Cardiac atrium fibroblast (primary cell): ENCODE results near the gene P4HA3. TPM values are rescaled to one million over a fixed set of nuclear protein-coding genes. Genes with fewer than 3 reads are reported as not detected.

Experiments used
- total RNA-seq: library from RNA; depleted of rRNA; stranded (reverse); fragments of >200 nt; gene quantifications from 2 replicates; pipeline ENCODE4 v1.2.3, GENCODE V29; 2015

The P4HA3 gene
- total RNA-seq: 8.1 and 18.3 TPM in 2 replicates

DNA sequence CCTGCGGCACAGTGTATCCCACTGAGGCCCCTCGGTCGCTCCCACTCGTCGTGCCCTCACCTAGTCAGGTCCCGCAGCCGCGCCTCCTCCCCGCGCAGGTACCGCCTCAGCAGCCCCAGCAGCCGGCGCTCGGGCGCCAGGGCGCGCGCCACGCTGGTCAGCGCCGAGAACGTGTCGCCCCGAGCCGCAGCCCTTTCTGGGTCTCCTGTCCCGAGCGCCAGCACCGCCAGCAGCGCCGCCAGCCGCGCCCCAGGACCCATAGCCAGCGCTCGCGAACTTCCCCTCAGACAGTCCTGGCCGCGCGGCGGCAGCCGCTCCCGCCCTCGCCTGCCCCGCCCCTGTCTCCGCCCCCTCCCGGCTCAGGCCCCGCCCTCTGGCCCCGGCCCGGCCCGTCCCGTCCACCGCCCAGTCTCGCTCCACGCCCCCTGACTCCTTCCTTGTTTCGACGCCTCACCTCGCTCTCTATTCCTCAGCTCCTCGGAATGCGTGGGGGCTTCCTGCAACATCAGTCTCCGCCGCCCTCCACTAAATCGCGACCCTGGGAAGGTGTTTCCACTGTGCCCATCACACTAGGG is at the start of gene P4HA3:
Gene P4HA3 (minus strand): TSS at position 289 of the 575 bp plus-strand sequence. CDS start 29 bp downstream, at position 260.

Other genes starting within 250 kb of the P4HA3 start
- gene C2CD3, start 140.6 kb downstream of the P4HA3 start, total RNA-seq: 8.1 and 10.5 TPM in 2 replicates
- gene PPME1, start 140.4 kb downstream of the P4HA3 start, total RNA-seq: 30.0 and 36.8 TPM in 2 replicates
- gene PGM2L1, start 86.8 kb upstream of the P4HA3 start, total RNA-seq: 0.72 and 1.8 TPM in 2 replicates
- 2.3 and 6.9 TPM in 2 replicates for gene KCNE3, start 155.9 kb upstream of the P4HA3 start, total RNA-seq
- gene LIPT2, start 182.1 kb upstream of the P4HA3 start, total RNA-seq: 0.97 TPM in 1 of 2 replicates, not detected in the other